Measurements from ENCODE around the gene GPR84. TPM values are rescaled to one million over a fixed set of nuclear protein-coding genes. Genes with fewer than 3 reads are reported as not detected.

The GPR84 gene
- total RNA-seq, 2 donors from 2014 or later = 0.95 to 2.3 TPM

GRCh38 chr12:54373649-54374561 lies 9.6 kb upstream of the GPR84 start:
- Histone ChIP-seq H3K4me3 (no peak overlapping the region), H3K9me3 (no peaks in the 10 kb centered on the region), H3K27me3 (replicated peaks; ENCODE audit: insufficient read depth) (no peaks in the 10 kb centered on the region), H3K27ac (no peak overlapping the region), H3K36me3 (peaks cover 4% of the 10 kb centered on the region), H3K4me1 (ENCODE audit: control insufficient read depth in 1 of 2, low read depth in 2 of 2) (peaks cover 11 to 50% of the 10 kb centered on the region in 2 donors)
- no peak for TF ChIP-seq CTCF (IDR thresholded peaks at IDR 0.05)
- ATAC-seq (ENCODE audit: insufficient number of reproducible peaks, low FRiP score, low read depth) (no peak), DNase-seq (ENCODE audit: low spot score) (no peak)

- ATAC-seq (ENCODE audit: insufficient number of reproducible peaks, low FRiP score, low read depth) (no peak), DNase-seq (ENCODE audit: low spot score) (no peak)
- Histone ChIP-seq H3K9me3 (no peaks in the 10 kb centered on the region), H3K4me3 (no peak overlapping the region), H3K27me3 (replicated peaks; ENCODE audit: insufficient read depth) (no peaks in the 10 kb centered on the region), H3K4me1 (ENCODE audit: control insufficient read depth in 1 of 2, low read depth in 2 of 2) (peaks cover 10 to 45% of the 10 kb centered on the region in 2 donors), H3K36me3 (peaks cover 4% of the 10 kb centered on the region), H3K27ac (peak overlapping the region in 1 of 2 donors; percentile 44)
- TF ChIP-seq CTCF (IDR thresholded peaks at IDR 0.05) = no peak
Observed at GRCh38 chr12:54372113-54372806, 8.0 kb upstream of the GPR84 start.

- no peak for DNase-seq (ENCODE audit: low spot score)
- H3K27ac ChIP-seq = peak overlapping the region; percentile 38 to 44
- no peaks in the 10 kb centered on the region for H3K9me3 ChIP-seq
- no peaks in the 10 kb centered on the region for H3K27me3 ChIP-seq (replicated peaks; ENCODE audit: insufficient read depth)
- H3K4me3 ChIP-seq = no peak overlapping the region
- peaks cover 4% of the 10 kb centered on the region for H3K36me3 ChIP-seq
- TF ChIP-seq CTCF (IDR thresholded peaks at IDR 0.05) = no peak
- H3K4me1 ChIP-seq (ENCODE audit: control insufficient read depth in 1 of 2, low read depth in 2 of 2) = peaks cover 10 to 45% of the 10 kb centered on the region in 2 donors
- ATAC-seq (ENCODE audit: insufficient number of reproducible peaks, low FRiP score, low read depth) = no peak
Observed at GRCh38 chr12:54371328-54372112, 7.2 kb upstream of the GPR84 start.

- no peaks in the 10 kb centered on the region for H3K9me3 ChIP-seq
- H3K27me3 ChIP-seq (replicated peaks; ENCODE audit: insufficient read depth) = no peaks in the 10 kb centered on the region
- peak overlapping the region; percentile 31 to 38 for H3K27ac ChIP-seq
- DNase-seq (ENCODE audit: low spot score) = peak; percentile 57
- H3K4me1 ChIP-seq (ENCODE audit: control insufficient read depth in 1 of 2, low read depth in 2 of 2) = peaks cover 10 to 45% of the 10 kb centered on the region in 2 donors
- ATAC-seq (ENCODE audit: insufficient number of reproducible peaks, low FRiP score, low read depth) = peak; percentile 66
- H3K36me3 ChIP-seq = peaks cover 4% of the 10 kb centered on the region
- TF ChIP-seq CTCF (IDR thresholded peaks at IDR 0.05) = peak; percentile 98
- peak overlapping the region; percentile 76 for H3K4me3 ChIP-seq
Observed at GRCh38 chr12:54370171-54370730, 6.0 kb upstream of the GPR84 start.
